Muscle layer of duodenum (tissue), 2 donors: ENCODE results near the gene IL17RC.

Experiments
- H3K27ac ChIP-seq: one replicate; pipeline ENCODE4 v1.7.0; 2013; ENCODE audit warnings: mild to moderate bottlenecking, low read length
- H3K27me3 ChIP-seq: one replicate; pipeline ENCODE4 v1.7.0; 2013; ENCODE audit warnings: low read depth, mild to moderate bottlenecking, control low read depth, low read length
- H3K36me3 ChIP-seq, 2 donors: one replicate each; pipeline ENCODE4 v1.7.0; 2013; ENCODE audit warnings: low read length in 2 of 2, control low read depth in 1 of 2, mild to moderate bottlenecking in 1 of 2; ENCODE audit not compliant: insufficient read depth in 2 of 2, control insufficient read depth in 1 of 2
- H3K4me1 ChIP-seq, 2 donors: one replicate each; pipeline ENCODE4 v1.7.0; 2013; ENCODE audit warnings: low read length in 2 of 2, mild to moderate bottlenecking in 2 of 2, control low read depth in 1 of 2, moderate library complexity in 1 of 2; ENCODE audit not compliant: insufficient read depth in 2 of 2, control insufficient read depth in 1 of 2
- H3K4me3 ChIP-seq, 2 donors: one replicate each; pipeline ENCODE4 v1.7.0; 2013; ENCODE audit warnings: low read length in 2 of 2, low read depth in 1 of 2, mild to moderate bottlenecking in 1 of 2
- H3K9me3 ChIP-seq, 2 donors: one replicate each; pipeline ENCODE4 v1.7.0; 2013; ENCODE audit warnings: low read length in 2 of 2, control low read depth in 1 of 2, mild to moderate bottlenecking in 1 of 2; ENCODE audit not compliant: control insufficient read depth in 1 of 2
- donor health status: healthy.

Gene IL17RC

GRCh38 chr3:9970020-9970652, 53.2 kb downstream of the IL17RC start:
- H3K27me3 ChIP-seq, result no peaks in the 10 kb centered on the region
- no peaks in the 10 kb centered on the region for H3K9me3 ChIP-seq
- no peak overlapping the region for H3K27ac ChIP-seq
- H3K36me3 ChIP-seq, result peaks cover 33 to 65% of the 10 kb centered on the region in 2 donors
- no peaks in the 10 kb centered on the region for H3K4me1 ChIP-seq
- no peak overlapping the region for H3K4me3 ChIP-seq

- peak overlapping the region; percentile 83 for H3K27ac ChIP-seq
- H3K36me3 ChIP-seq, result peaks cover 15 to 33% of the 10 kb centered on the region in 2 donors
- H3K9me3 ChIP-seq, result no peaks in the 10 kb centered on the region
- peaks cover 0 to 6% of the 10 kb centered on the region in 2 donors for H3K4me1 ChIP-seq
- H3K4me3 ChIP-seq, result no peak overlapping the region
- no peaks in the 10 kb centered on the region for H3K27me3 ChIP-seq
These were observed 60.1 kb downstream of the IL17RC start for GRCh38 chr3:9976721-9977709.

- Histone ChIP-seq H3K27ac (peak overlapping the region; percentile 35), H3K27me3 (no peaks in the 10 kb centered on the region), H3K4me1 (peaks cover 0 to 6% of the 10 kb centered on the region in 2 donors), H3K36me3 (peaks cover 10 to 24% of the 10 kb centered on the region in 2 donors), H3K4me3 (no peak overlapping the region), H3K9me3 (no peaks in the 10 kb centered on the region)
These were observed 61.9 kb downstream of the IL17RC start for GRCh38 chr3:9978710-9979305.

GRCh38 chr3:9980251-9980650, 63.4 kb downstream of the IL17RC start:
- Histone ChIP-seq H3K36me3 (peaks cover 4 to 24% of the 10 kb centered on the region in 2 donors), H3K4me1 (peaks cover 6 to 8% of the 10 kb centered on the region in 2 donors), H3K27ac (no peak overlapping the region), H3K4me3 (no peak overlapping the region), H3K27me3 (no peaks in the 10 kb centered on the region), H3K9me3 (no peaks in the 10 kb centered on the region)
